HL-60/S4 treated with retinoic acid at 250 ng/mL for 4 days and 3 days (cell line): ENCODE measurements around the gene KIF5C.

Experiments used
- in situ Hi-C: fragments of 300-500 bp; cut with MboI; formaldehyde crosslinking; loops from 2 replicates; pipeline ENCODE4 v1.7.0; 2022; ENCODE audit warnings: low sequenced_read_pairs

KIF5C gene

DNA sequence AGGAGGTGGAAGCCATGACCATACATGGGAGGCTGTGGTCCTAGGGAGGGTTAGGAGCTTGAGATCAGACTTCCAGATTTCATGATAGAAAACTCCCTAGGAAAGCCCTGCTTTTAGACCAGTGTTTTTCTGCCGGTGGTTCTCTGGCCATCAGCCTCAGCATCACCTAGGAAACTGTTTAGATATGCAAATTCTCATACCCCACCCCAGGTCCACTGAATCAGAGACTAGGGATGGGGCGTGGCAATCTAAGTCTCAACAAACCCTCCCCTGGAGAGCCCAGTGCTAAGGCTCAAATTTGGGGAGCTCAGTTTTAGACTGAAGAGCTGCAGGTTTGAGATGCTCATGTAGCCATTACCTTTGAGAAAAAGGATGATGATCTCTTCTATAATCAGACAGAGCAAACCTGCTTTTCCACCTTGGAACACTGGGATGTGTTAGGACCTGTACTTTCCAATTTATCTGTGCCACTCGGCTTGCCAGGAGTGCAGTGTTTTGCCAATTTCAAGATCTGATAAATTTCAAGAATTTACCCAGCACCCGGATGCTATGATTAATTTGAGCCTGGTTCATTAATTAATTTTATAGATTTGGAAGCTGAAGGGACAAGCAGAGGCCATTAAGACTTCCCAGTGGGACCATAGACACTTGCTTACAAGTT is 132.0 kb downstream of the KIF5C start:
- in situ Hi-C loops = no loop called here

GRCh38 chr2:149008381-149008780 is 133.4 kb downstream of the KIF5C start:
- in situ Hi-C loops = no loop called here

- in situ Hi-C loops = loop anchor here (10.0 kb wide), 1 partner anchor 555 kb away; no protein-coding TSS in a partner anchor
Measured at GRCh38 chr2:149009576-149010461, 134.8 kb downstream of the KIF5C start.

DNA sequence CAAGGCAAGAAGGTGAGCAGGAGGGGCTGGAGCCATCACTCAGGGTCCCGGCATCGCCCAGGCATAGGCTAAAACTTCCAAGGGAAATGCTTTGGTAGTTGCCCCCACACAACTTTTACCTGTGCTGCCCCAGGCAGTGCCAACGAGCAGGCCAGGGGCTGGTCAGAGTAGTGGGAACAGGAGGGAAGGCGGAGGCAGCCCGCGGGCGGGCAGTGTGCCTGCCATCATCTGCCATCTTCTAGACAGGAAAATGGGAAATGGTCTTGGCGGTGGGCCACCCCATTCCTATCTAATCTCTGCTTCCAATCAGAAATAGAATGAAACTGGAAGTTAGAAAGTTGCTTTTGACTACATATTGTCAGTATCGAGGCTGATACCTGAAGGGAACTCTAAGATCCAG is 137.5 kb downstream of the KIF5C start:
- in situ Hi-C loops = loop anchor here (10.0 kb wide), 1 partner anchor 552 kb away; no protein-coding TSS in a partner anchor

GRCh38 chr2:149015501-149015900 is 140.5 kb downstream of the KIF5C start:
- in situ Hi-C loops = loop anchor here (10.0 kb wide), 1 partner anchor 549 kb away; no protein-coding TSS in a partner anchor

DNA sequence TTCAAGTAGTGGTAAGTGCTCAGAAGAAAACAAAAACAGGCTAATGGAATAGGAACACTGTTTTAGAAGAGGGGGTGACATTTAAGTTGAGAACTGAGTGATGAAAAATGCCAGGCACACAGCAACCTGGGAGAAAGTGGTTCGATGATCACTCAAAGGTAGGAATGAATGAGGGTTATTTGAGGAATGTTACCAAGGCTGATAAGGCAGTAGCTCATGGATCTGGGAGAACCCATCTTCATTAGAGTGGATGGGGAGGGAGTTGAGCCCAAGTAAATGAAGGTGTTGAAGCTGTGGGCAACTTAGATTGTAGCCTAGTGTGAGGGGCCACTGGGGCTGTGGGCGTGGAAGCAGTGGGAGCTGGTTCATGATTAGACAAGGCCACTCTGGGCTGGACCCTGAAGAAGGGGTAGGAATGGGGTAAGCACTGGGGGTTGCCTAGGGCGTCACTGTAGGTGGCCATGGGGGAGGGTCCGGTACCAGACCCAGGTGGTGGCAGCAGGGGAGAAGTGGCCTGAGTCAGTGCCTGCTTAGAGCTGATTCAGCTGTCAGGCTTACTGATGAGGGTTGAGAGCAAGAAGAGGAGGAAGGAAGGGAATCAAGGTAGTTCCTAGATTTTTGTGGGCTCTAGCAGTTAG is 141.0 kb downstream of the KIF5C start:
- in situ Hi-C loops = loop anchor here (10.0 kb wide), 1 partner anchor 549 kb away; no protein-coding TSS in a partner anchor

- in situ Hi-C loops = loop anchor here (10.0 kb wide), 1 partner anchor 547 kb away; no protein-coding TSS in a partner anchor
Measured at GRCh38 chr2:149017116-149017985, 142.3 kb downstream of the KIF5C start.

DNA sequence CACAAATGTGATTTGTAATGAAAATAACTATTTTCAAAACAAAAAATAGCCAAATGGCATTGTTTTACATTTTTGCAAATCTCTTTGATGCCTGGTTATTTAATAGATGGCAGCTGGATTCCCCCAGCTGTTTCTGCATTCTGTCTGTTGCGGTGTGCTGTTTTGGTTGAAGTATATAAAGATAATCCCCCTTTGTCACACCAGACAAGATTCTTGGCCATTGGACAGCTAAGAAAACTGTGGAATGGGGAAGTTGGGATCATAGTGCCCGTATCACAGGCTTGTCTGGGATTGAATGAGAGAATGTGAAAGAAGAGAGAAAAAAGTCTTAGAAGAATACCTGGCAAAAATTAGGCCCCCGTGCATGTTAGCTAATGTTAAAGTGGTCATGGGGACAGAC is 144.0 kb downstream of the KIF5C start:
- in situ Hi-C loops = loop anchor here (10.0 kb wide), 1 partner anchor 546 kb away; no protein-coding TSS in a partner anchor

DNA sequence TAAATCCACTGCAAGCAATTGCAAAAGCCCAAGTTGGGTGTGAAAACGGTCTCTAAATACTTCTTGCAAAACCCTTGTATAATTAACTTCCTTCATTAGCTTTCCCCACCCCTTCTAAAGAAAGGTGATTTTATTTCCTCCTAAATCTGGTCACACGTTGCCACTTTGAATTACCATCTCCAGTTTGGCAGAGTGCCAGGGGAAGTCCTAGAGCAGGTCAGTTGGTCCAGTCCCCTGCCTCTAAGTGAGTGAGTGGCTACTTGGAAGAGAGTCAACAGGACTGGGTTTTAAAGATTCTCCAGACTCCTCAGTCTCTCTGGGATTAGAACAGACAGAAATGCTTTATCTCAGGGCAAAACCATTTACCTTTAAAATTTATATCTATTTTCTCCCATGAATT is 144.7 kb downstream of the KIF5C start:
- in situ Hi-C loops = loop anchor here (10.0 kb wide), 2 partner anchors 295 to 545 kb away; no protein-coding TSS in a partner anchor

DNA sequence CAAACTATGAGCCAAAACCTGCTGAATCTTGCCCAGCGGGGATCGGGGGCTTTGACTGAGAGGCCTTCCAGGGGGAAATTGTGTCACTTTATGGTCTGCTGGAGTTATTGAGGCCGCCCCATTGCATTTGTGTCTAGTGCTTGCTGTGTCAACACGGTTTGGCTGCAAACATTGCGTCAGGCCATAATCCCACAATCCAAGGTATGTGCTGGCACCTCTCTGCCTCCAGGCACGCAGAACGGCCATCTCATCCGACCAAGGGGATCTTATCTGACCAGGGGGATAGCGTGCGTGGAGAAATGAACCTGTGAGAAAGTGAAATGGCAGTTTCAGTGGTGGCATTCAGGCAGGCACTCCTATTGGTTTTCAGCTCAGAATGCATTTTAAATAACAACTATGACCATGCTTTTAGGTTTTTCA is 145.4 kb downstream of the KIF5C start:
- in situ Hi-C loops = loop anchor here (10.0 kb wide), 1 partner anchor 294 kb away; no protein-coding TSS in a partner anchor

DNA sequence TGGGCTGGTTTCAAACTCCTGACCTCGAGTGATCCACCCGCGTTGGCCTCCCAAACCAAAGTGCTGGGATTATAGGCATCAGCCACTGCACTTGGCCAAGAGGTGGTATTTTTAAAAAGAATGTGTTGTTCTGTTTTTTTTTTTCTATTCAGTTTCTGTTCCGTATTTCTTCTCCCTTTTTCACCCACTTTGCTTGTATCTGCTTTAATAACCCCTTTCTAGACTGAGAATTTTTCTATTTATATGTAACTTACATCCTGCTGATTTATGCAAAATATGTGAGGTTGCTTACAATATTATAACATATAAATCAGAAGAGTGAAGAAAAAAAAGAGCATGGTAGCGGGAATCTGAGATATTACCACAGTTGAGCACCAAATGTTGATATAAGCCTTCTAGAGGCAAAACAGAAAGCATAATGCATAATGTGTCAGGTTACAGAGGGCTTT is 146.3 kb downstream of the KIF5C start:
- in situ Hi-C loops = loop anchor here (10.0 kb wide), 1 partner anchor 294 kb away; no protein-coding TSS in a partner anchor

- in situ Hi-C loops = loop anchor here (10.0 kb wide), 1 partner anchor 293 kb away; no protein-coding TSS in a partner anchor
Measured at GRCh38 chr2:149021761-149022160, 146.7 kb downstream of the KIF5C start.

DNA sequence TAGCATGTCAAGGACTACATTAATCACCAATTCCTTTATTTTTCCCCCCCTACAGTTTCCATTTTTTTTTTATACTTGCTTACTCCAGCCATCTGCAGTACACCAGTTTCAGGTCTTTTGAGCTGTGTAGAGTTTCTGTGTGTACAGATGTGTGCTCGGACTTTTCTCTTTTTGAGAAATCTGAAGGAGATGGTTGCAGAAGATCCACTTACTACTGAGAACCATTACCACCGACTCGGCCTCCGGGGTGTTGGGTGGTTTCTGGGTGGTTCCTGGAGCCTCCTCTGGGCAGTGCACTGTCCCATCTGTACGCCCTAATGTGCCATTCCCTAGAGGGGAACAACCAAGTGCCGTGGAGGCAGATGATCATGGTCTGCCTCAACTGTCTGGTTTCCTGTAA is 148.1 kb downstream of the KIF5C start:
- in situ Hi-C loops = loop anchor here (10.0 kb wide), 1 partner anchor 292 kb away; no protein-coding TSS in a partner anchor

- in situ Hi-C loops = loop anchor here (10.0 kb wide), 1 partner anchor 287 kb away; no protein-coding TSS in a partner anchor
Measured at GRCh38 chr2:149027590-149028250, 152.7 kb downstream of the KIF5C start.

- in situ Hi-C loops = loop anchor here (10.0 kb wide), 1 partner anchor 286 kb away; no protein-coding TSS in a partner anchor
Measured at GRCh38 chr2:149028377-149028776, 153.3 kb downstream of the KIF5C start.

DNA sequence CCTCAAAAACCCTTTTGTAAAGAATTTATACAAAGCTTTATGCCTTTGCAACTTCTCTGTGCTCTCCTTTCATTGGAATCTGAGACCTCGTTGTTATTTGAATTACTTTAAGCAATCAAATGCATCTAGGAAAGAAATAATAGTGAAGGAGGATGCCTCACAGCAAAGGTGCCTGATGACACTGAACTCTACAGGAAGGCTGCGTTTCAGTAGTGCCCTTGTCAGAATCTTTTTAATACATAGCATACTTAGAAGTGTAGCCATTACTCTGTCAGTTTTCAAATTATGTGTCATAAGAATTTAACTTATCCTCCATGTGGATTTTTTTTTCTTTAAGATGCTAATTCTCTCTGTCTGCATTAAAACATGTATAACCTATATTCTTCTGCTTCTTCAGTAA is 153.9 kb downstream of the KIF5C start:
- in situ Hi-C loops = loop anchor here (10.0 kb wide), 1 partner anchor 286 kb away; no protein-coding TSS in a partner anchor

DNA sequence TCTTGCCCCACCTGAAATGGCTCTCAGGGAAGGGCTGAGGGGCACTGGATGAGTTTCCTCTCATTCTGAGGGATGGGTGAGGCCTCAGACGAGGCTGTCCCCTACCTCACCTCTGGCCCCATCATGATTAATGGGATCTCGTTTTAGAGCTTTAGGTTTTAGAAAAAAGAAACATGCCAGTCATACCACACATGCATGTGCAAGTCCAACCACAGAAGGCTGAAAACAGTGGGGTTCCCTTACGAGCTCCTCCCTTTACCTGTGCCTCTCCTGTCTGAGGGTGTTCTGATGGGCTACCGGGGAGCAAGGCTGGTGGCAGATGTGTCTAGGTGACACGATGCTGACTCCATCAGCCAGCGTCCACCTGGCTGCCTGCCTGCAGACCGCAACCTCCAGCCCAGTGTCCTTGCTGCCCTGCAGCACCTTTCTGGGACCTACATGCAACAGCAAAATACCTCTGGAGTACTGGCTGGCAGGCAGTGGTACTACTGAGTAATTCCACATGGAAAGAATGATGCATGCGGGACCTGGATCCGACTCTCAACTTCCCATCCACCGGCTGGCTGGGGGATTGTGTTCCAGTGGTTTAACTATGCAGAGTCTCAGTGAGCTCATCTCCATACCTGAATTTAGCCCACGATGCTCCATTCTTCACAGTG is 154.4 kb downstream of the KIF5C start:
- in situ Hi-C loops = loop anchor here (10.0 kb wide), 1 partner anchor 285 kb away; no protein-coding TSS in a partner anchor

DNA sequence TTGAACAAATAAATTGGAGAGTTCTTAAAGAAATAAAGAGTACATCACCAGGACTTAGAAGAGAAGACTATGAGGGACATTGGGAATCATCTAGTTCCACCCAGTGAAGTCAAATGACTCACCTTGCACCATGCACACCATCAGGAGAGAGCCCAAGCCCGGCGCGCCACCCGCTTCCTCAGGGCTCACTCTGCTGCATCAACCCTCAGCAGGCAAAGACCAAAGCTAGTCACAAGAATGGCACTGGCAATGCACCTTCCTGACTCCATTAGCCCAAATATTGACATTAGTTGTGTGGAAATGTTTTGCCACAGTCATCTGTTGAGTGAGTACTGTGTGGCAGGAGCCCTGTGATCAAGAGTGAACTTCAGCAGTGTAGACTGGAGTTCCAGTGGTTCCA is 156.4 kb downstream of the KIF5C start:
- in situ Hi-C loops = no loop called here
